Measurements from ENCODE around the gene OTOS. TPM values are rescaled to one million over a fixed set of nuclear protein-coding genes. Genes with fewer than 3 reads are reported as not detected.

Gene OTOS
- total RNA-seq, 4 donors from 2014 or later = not detected

GRCh38 chr2:240174496-240174895 lies 34.0 kb upstream of the OTOS start:
- H3K36me3 ChIP-seq = no peaks in the 10 kb centered on the region
- TF ChIP-seq CTCF (IDR thresholded peaks at IDR 0.05 in 4 of 5, conservative IDR thresholded peaks at IDR 0.05 in 1 of 5) = no peak
- TF ChIP-seq POLR2A (IDR thresholded peaks at IDR 0.05) = no peak
- H3K9me3 ChIP-seq = no peaks in the 10 kb centered on the region
- ATAC-seq (no peak), DNase-seq (no peak)
- no peak overlapping the region for H3K4me3 ChIP-seq
- intact Hi-C loops (cut with DNase I; ENCODE audit: low total_unique reads) (no loop called here), in situ Hi-C loops (cut with MboI; ENCODE audit: low sequenced_read_pairs in 4 of 4) (no loop called here)
- no peaks in the 10 kb centered on the region for H3K27me3 ChIP-seq
- no peaks in the 10 kb centered on the region for H3K4me1 ChIP-seq
- H3K27ac ChIP-seq = no peak overlapping the region

- TF ChIP-seq CTCF (IDR thresholded peaks at IDR 0.05 in 4 of 5, conservative IDR thresholded peaks at IDR 0.05 in 1 of 5) (no peak), POLR2A (IDR thresholded peaks at IDR 0.05) (no peak)
- H3K27ac ChIP-seq = no peak overlapping the region
- DNase-seq (no peak), ATAC-seq (no peak)
- in situ Hi-C loops (cut with MboI; ENCODE audit: low sequenced_read_pairs in 4 of 4) (no loop called here), intact Hi-C loops (cut with DNase I; ENCODE audit: low total_unique reads) (no loop called here)
- no peaks in the 10 kb centered on the region for H3K9me3 ChIP-seq
- no peaks in the 10 kb centered on the region for H3K4me1 ChIP-seq
- no peaks in the 10 kb centered on the region for H3K36me3 ChIP-seq
- no peak overlapping the region for H3K4me3 ChIP-seq
- H3K27me3 ChIP-seq = no peaks in the 10 kb centered on the region
Observed at GRCh38 chr2:240172071-240172895, 31.8 kb upstream of the OTOS start.

GRCh38 chr2:240170883-240171282 lies 30.4 kb upstream of the OTOS start:
- TF ChIP-seq CTCF (IDR thresholded peaks at IDR 0.05 in 4 of 5, conservative IDR thresholded peaks at IDR 0.05 in 1 of 5) (no peak), POLR2A (IDR thresholded peaks at IDR 0.05) (no peak)
- Histone ChIP-seq H3K36me3 (no peaks in the 10 kb centered on the region), H3K27ac (no peak overlapping the region), H3K4me3 (no peak overlapping the region), H3K27me3 (no peaks in the 10 kb centered on the region), H3K9me3 (no peaks in the 10 kb centered on the region), H3K4me1 (no peaks in the 10 kb centered on the region)
- in situ Hi-C loops (cut with MboI; ENCODE audit: low sequenced_read_pairs in 4 of 4) (no loop called here), intact Hi-C loops (cut with DNase I; ENCODE audit: low total_unique reads) (no loop called here)
- ATAC-seq (no peak), DNase-seq (no peak)

DNA sequence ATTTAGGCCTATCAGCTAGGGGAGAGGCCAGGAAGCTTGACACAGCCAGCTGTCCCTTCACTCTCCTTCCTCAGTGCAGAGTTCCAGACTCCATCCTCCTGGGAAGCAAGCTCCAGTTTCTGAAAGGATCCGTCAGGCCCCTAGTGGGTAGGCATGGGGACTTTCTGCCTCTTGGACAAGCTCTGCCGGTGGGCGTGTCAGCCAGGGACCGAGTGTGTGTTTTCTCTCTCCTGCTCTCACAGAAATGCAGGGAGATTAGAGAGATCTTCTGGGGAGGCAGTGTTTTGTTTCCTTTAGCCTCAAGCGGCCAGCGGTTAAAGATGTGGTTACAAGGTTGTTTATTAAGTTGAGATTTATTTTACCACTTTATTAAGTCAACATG lies 29.9 kb upstream of the OTOS start:
- no peak for ATAC-seq
- H3K27ac ChIP-seq = no peak overlapping the region
- no peaks in the 10 kb centered on the region for H3K27me3 ChIP-seq
- H3K4me1 ChIP-seq = no peaks in the 10 kb centered on the region
- no peak for DNase-seq
- intact Hi-C loops (cut with DNase I; ENCODE audit: low total_unique reads) (no loop called here), in situ Hi-C loops (cut with MboI; ENCODE audit: low sequenced_read_pairs in 4 of 4) (no loop called here)
- no peaks in the 10 kb centered on the region for H3K9me3 ChIP-seq
- no peaks in the 10 kb centered on the region for H3K36me3 ChIP-seq
- no peak overlapping the region for H3K4me3 ChIP-seq
- TF ChIP-seq CTCF (IDR thresholded peaks at IDR 0.05 in 4 of 5, conservative IDR thresholded peaks at IDR 0.05 in 1 of 5) = no peak

Data from gastrocnemius medialis (tissue), 4 donors.